Dedifferentiated amniotic fluid mesenchymal stem cell (primary cell): ENCODE data around the gene GOLGA6L7.
A peak's percentile ranks its signal among the peaks of the same experiment; 100 is the strongest.
"Not testable (repeated sequence)": the region's sequence is repeated elsewhere in the genome, so short reads cannot be mapped to it uniquely, and the experiment has no call there.

Source experiments
- DNase-seq: peaks from one replicate; pipeline ENCODE4 v3.0.0-alpha.2; 2016; ENCODE audit errors: extremely low spot score

Gene GOLGA6L7

GRCh38 chr15:28848521-28848920 is at the start of gene GOLGA6L7:
GOLGA6L7 (minus strand) TSS chr15:28848644; CDS start chr15:28848549, 95 bp downstream.
- not testable (repeated sequence) for DNase-seq

GRCh38 chr15:28897861-28898585 is 49.6 kb upstream of the GOLGA6L7 start:
- no peak for DNase-seq

- DNase-seq = peak; percentile 83
Measured at GRCh38 chr15:28896951-28897350, 48.5 kb upstream of the GOLGA6L7 start.

- DNase-seq = no peak
Measured at GRCh38 chr15:28895566-28895965, 47.1 kb upstream of the GOLGA6L7 start.

- no peak for DNase-seq
Measured at GRCh38 chr15:28895146-28895545, 46.7 kb upstream of the GOLGA6L7 start.

- no peak for DNase-seq
Measured at GRCh38 chr15:28894631-28895030, 46.2 kb upstream of the GOLGA6L7 start.

GRCh38 chr15:28892789-28893610 is 44.6 kb upstream of the GOLGA6L7 start:
- no peak for DNase-seq

- DNase-seq = no peak
Measured at GRCh38 chr15:28891588-28891987, 43.1 kb upstream of the GOLGA6L7 start.

GRCh38 chr15:28890711-28891495 is 42.5 kb upstream of the GOLGA6L7 start:
- no peak for DNase-seq

GRCh38 chr15:28890291-28890690 is 41.8 kb upstream of the GOLGA6L7 start:
- not testable (repeated sequence) for DNase-seq

GRCh38 chr15:28889871-28890270 is 41.4 kb upstream of the GOLGA6L7 start:
- DNase-seq = not testable (repeated sequence)

GRCh38 chr15:28889346-28889745 is 40.9 kb upstream of the GOLGA6L7 start:
- DNase-seq = no peak

- DNase-seq = no peak
Measured at GRCh38 chr15:28888900-28889299, 40.5 kb upstream of the GOLGA6L7 start.

- DNase-seq = no peak
Measured at GRCh38 chr15:28888302-28888894, 40.0 kb upstream of the GOLGA6L7 start.

- DNase-seq = no peak
Measured at GRCh38 chr15:28887339-28888174, 39.1 kb upstream of the GOLGA6L7 start.

GRCh38 chr15:28886431-28887338 is 38.2 kb upstream of the GOLGA6L7 start:
- no peak for DNase-seq

- DNase-seq = no peak
Measured at GRCh38 chr15:28885630-28886430, 37.4 kb upstream of the GOLGA6L7 start, which contains the start of gene APBA2. APBA2 (plus strand) TSS chr15:28885974; CDS start chr15:29053885, 167,911 bp downstream.

- no peak for DNase-seq
Measured at GRCh38 chr15:28885128-28885629, 36.7 kb upstream of the GOLGA6L7 start.
